GM19193 (cell line): Measurements from ENCODE around the gene ABTB2.

Experiments
- POLR2A ChIP-seq: IDR thresholded peaks from 4 replicates; pipeline ENCODE4 v1.6.1; 2011; ENCODE audit not compliant: insufficient read depth, insufficient read length; ENCODE audit errors: extremely low read depth

ABTB2 gene

GRCh38 chr11:34263441-34264091 is 94.2 kb downstream of the ABTB2 start:
- no peak for TF ChIP-seq POLR2A

DNA sequence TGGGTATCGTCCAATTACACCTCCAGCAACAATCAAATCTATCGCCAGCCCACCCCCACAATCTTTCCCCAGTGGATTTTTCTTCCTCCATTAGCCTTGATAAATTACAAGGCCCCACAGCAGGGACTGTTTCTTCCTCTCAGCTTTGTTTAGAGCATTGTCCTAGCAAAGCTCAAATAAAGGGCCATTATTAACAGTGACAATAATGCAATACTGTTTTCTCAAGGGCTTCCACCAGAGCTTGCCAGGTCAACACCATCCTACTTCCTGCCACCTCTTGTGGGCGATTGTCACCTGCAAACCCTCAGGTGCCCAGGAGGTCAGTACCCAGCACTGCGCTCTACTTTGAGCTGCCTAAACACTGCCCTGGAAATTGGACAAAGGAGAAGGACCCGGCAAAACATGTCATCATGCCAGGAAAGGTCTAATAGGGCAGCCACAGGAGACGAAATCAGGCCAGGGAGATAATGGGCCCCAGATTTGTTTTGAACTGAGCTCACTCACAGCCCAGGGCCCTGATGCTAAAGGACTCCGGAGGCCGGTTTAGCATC is 95.2 kb downstream of the ABTB2 start:
- no peak for TF ChIP-seq POLR2A

DNA sequence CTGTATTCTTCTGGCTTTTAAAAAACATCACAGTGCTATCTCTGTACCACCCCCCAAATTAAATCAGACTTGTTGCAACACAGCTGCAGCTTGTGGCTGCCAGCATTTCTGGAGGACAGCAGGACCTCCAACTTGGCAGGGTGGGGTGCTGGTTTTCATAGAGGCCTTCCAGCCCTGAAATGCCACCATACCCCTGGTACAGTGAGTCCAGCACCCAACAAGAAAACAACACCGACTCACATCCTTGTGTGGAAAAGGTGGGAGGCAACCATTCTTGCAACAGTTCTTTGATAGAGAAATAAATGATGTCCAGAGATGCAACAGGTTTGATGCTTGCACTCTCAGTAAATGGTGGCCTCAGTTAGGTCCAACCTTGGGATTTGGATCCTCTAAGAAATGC is 96.0 kb downstream of the ABTB2 start:
- TF ChIP-seq POLR2A: no peak

GRCh38 chr11:34261095-34261494 is 96.7 kb downstream of the ABTB2 start:
- no peak for TF ChIP-seq POLR2A

GRCh38 chr11:34260072-34260575 is 97.7 kb downstream of the ABTB2 start:
- TF ChIP-seq POLR2A: no peak

GRCh38 chr11:34259087-34259486 is 98.7 kb downstream of the ABTB2 start:
- TF ChIP-seq POLR2A: no peak

DNA sequence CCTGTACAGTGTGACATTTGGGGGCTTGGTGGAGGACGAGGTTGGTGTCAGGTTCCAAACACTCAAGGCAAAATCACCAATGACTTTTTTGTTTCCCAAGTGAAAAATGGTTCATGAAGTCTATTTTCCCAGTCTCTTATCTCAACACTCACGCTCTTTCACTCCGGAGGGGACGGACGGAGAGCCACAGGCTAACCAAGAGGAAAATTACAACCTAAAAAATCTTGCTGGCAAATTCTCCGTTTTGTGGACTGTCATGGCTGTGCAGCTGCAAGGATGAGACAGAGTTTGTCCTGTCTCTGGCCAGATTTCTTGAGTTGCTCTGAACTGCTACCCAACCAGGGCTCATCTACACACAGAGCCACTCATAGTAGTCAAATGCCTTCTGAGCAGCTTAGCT is 101.2 kb downstream of the ABTB2 start:
- no peak for TF ChIP-seq POLR2A

DNA sequence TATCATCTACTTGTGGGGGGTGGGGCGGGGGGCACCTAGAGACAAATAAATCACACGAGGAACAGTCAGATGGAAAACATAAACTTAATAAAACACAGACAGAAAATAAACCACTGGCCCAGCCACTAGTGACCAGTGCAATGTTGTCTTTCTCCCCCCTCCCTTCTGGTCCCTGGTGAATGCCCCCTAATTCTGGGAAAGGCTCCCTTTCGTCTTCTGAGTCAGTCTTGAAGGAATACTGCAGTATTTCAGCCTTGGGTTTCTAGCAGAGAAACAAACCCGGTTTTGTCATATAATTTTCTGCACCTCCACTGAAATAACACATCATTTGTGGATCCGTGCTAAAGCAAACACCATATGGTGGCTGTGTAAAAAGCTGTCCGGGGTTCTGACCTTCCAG is 101.7 kb downstream of the ABTB2 start:
- no peak for TF ChIP-seq POLR2A

- no peak for TF ChIP-seq POLR2A
These were observed 102.7 kb downstream of the ABTB2 start for GRCh38 chr11:34255101-34255500.

DNA sequence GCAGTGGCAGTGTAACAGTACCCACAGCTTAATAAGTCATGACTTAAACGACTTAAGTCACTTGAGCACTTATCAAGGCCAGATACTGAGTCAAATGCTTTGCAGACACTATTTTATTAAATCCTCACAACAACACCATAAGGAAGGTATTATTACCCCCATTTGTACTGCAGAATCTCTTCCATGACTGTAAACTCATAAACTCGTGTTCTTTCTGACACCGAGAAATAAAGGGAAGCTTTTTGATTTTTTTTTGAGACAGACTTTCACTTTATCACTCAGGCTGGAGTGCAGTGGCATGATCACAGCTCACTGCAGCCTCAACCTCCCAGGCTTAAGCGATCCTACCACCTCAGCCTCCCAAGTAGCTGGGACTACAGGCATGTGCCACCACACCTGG is 103.8 kb downstream of the ABTB2 start:
- TF ChIP-seq POLR2A: no peak

- no peak for TF ChIP-seq POLR2A
These were observed 105.2 kb downstream of the ABTB2 start for GRCh38 chr11:34252651-34253050.

DNA sequence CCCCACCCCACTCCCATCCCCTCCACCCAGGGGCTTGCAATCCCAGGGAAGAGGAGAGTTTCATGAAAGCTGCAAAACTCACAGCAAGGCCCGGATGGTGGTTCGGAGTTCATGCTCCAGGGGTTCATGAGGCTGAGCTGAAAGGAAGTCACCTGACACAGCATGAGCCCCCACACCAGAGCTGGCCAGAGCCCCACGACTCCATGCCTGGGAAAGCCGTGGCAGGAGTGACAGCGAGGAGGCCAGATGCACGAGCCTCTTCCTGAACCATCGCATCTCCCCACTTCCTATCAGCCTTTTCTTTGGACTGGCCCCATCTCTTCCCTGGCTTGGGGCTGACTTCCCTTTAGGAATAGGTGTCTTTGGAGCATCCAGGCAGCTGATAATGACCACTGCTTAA is 105.8 kb downstream of the ABTB2 start:
- no peak for TF ChIP-seq POLR2A

DNA sequence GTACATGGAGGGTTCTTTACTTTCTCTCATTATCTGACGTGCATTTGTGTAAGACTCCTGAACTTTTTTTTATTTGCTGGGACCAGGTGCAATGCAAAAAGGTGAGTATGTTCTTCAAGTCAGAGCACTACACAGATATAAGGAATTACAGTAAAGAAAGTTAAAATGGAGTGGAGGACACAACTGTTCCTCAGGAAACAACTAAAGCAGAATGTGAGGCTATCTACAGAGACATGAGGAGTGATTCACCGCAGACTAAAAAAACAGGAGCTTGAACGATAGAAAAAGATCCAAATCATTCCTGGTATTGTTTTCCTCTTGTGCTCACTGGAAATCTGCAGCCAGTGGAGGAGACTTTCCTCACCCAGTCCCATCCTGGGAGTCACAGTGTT is 106.2 kb downstream of the ABTB2 start:
- TF ChIP-seq POLR2A: no peak

DNA sequence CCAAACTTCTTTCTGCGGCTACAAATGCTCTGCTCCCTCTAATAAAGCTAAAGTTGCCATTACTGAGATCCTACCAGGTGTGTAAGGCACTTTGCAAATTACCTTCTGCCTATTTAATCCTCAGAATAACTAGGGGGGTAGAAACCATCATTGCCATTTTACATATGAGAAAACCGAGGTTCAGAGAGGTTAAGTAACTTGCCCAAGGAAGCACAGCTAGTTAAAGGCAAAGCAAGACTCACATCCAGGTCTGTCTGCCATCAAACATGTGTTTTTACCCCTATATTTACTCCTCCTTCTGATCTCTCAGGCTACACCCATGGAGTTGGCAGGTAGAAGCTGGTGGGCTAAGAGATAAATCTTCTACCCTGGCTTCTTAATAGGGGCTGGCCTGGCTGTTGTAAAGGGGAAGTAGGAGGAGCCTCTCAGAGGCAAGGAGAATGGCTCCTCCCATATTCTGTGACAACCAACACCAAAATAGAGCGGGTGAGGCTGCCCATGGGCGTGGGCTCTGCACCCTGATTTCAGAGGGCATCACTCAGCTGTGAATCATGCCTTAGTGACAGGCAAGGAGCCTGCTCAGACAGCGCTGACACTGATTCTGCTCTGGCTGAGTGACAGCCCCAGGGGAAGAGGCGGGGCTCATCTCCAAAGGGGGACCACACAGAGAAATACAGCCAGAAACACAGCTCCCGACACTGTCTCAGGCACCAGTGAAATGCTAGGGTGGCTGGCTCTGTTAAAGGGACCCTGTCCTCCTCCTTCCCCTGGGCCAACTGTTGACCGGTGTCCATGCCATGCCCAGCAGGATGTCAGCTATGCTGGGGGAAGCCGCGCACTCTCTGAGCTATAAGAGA is 106.8 kb downstream of the ABTB2 start:
- no peak for TF ChIP-seq POLR2A

DNA sequence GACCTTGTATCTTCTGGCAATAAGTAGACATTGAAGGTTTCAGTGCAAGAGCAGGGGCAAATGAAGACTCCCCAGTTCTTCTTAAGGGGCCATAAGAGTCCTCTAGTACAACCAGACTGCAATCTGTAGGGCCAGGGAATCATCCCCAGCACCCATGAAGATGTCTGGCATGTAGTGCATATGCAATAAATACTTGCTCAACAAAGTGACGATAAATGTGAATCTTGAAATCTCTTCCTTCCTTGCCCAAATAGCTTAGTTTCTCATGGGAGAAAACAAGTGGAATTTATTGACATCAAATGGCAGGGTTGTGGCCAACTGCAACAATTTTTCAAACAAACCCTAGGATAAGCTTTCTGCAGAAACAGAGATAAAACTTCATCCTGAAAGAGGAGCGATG is 107.6 kb downstream of the ABTB2 start:
- TF ChIP-seq POLR2A: no peak

DNA sequence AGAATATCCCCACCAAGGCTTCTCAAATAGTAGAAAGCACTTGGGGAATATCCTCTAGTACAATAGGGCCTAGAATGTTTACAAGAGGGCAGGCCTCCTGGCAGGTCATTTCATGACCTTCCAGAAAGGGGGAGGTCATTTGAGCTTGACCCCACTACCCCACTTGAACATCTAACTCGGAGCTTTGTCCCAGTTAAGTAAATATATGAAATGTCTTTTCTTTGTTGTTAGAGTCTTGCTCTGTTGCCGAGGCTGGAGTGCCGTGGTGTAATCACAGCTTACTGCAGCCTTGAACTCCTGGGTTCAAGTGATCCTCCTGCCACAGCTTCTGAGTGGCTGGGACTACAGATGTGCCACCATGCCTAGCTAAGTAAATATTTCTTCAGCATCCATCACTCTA is 108.4 kb downstream of the ABTB2 start:
- no peak for TF ChIP-seq POLR2A
